ENCODE data around the gene AKR1D1.
"Not testable (repeated sequence)": the region's sequence is repeated elsewhere in the genome, so short reads cannot be mapped to it uniquely, and the experiment has no call there.

The AKR1D1 gene, protein sequence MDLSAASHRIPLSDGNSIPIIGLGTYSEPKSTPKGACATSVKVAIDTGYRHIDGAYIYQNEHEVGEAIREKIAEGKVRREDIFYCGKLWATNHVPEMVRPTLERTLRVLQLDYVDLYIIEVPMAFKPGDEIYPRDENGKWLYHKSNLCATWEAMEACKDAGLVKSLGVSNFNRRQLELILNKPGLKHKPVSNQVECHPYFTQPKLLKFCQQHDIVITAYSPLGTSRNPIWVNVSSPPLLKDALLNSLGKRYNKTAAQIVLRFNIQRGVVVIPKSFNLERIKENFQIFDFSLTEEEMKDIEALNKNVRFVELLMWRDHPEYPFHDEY

GRCh38 chr7:138076196-138076595 lies at the start of gene AKR1D1:
TSS of gene AKR1D1 (plus strand) at chr7:138076459. CDS start at chr7:138076519, 60 bp downstream.
- no peak for DNase-seq

- DNase-seq = no peak
These were observed 49.2 kb upstream of the AKR1D1 start for GRCh38 chr7:138027100-138027499.

DNA sequence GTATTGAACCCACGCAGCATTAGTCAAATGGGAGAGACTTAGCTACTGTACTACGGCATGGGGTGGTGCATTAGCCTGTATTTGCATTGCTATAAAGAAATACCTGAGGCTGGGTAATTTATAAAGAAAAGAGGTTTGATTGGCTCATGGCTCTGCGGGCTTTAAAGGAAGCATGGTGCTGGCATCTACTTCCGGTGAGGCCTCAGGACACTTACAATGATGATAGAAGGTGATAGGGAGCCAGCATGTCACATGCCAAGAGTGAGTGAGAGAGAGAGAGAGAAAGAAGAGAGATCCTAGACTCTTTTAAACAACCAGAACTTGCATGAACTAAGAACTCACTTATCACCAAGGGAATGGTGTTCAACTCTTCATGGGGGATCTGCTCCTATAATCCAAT lies 47.1 kb upstream of the AKR1D1 start:
- no peak for DNase-seq

GRCh38 chr7:138029941-138030340 lies 46.3 kb upstream of the AKR1D1 start:
- no peak for DNase-seq

- DNase-seq = no peak
These were observed 45.4 kb upstream of the AKR1D1 start for GRCh38 chr7:138030679-138031351.

- no peak for DNase-seq
These were observed 44.1 kb upstream of the AKR1D1 start for GRCh38 chr7:138032186-138032585.

DNA sequence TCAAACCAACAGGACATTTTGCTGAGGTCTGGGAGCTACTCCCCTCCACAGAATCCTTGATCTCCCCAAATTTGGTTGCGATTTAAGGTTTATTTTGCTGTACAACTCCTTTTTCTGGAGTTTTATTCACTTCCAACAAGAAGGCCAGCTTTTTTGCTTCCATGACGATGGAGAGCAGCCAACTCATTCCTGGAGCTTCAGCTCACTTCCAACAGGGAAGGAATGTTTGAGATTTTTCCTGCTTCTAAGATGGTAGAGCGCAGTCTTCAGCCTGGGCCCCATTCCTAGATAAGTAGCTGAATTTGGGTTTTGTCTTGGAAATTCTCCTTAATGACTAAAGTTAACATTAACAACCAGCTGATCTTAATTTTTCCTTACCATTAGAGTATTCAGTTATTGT lies 43.5 kb upstream of the AKR1D1 start:
- DNase-seq = no peak

GRCh38 chr7:138033241-138033640 lies 43.0 kb upstream of the AKR1D1 start:
- no peak for DNase-seq

DNA sequence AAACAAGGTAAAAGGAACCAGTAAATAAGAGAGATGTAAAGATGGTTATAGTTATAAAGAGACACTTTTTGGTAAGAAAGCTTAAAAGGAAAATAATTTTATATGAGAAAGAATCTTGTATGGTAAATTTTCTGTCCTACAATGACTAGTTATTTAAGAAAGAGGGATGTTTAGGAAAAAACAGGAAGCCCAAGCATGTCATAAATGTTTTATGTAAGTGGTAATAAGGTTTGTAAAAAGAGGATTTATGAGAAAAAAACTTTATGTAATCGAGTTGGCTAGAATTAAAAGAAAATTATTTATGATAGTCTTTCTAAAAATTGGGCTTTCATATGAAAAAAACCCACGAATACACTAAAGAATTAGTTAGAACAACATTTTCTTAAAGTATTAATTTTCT lies 40.1 kb upstream of the AKR1D1 start:
- DNase-seq = no peak

- not testable (repeated sequence) for DNase-seq
These were observed 36.2 kb upstream of the AKR1D1 start for GRCh38 chr7:138040063-138040462.

DNA sequence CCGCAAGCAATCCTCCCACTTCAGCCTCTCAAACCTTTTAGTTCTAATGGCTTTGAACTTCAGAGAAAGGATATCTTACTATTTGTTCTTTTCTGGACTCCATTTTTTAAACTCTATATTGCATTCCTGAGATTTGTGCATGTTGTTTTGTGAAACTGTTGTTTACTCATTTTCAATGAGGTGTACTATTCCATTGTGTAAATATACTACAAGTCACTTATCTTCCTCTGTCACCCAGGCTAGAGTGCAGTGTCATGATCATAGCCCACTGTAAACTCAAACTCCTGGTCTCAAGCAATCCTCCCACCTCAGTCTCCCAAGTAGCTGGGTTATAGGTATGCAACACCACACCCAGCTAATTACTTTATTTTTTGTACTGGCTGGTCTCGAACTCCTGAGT lies 31.4 kb upstream of the AKR1D1 start:
- no peak for DNase-seq

GRCh38 chr7:138047907-138048306 lies 28.4 kb upstream of the AKR1D1 start:
- DNase-seq = no peak

DNA sequence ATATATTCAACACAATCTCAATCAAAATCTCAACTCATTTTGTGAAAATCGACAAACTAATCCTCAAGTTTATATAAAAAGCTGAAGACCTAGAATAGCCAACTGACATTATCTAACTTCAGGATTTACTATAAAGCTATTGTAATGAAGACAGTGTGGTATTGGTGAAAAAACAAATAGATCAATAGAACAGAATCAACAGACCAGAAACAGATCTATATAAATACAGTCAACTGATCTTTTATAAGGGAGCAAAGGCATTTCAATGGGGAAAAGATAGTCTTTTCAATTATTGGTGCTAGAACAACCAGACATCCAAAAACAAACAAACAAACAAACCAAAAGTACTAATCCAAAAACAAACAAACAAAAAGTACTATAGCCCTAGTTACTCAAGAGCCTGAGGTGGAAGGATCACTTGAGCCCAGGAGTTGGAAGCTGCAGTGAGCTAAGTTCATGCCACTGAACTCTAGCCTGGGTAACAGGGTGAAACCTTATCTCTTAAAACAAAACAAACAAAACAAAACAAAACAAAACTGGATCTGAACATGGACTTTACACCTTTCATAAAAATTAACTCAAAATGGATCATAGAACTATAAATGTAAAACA lies 26.6 kb upstream of the AKR1D1 start:
- no peak for DNase-seq

DNA sequence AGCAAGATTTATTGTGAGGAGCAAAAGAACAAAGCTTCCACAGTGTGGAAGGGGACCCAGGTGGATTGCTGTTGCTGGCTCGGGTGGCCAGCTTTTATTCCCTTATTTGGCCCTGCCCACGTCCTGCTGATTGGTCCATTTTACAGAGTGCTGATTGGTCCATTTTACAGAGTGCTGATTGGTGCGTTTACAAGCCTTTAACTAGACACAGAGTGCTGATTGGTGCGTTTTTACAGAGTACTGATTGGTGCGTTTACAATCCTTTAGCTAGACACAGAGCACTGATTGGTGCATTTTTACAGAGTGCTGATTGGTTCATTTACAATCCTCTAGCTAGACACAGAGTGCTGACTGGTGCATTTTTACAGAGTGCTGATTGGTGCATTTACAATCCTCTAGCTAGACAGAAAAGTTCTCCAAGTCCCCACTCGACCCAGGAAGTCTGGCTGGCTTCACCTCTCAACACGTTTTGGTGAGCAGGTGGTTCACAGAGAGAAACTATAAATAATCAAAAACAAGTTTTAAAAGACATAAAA lies 24.5 kb upstream of the AKR1D1 start:
- not testable (repeated sequence) for DNase-seq

- no peak for DNase-seq
These were observed 23.6 kb upstream of the AKR1D1 start for GRCh38 chr7:138052696-138053095.

GRCh38 chr7:138055698-138056097 lies 20.6 kb upstream of the AKR1D1 start:
- DNase-seq = not testable (repeated sequence)

DNA sequence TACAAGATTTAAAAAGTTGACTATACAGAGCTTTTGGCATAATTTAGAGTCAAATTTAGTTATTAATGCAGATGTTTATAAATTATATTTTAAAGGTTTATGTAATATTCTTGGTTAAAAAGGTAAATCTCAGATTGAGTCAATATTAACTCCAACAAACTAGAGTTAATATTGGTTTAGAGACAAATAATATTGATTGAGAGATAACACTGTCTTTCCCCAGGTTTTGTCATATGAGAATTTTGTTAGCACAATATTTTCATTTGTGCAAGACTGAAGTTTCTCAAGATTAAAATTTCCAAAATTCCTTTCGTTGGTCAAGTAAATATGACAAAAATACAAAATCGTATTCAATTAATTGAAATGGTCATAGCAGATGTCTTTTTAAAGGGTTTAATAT lies 12.9 kb upstream of the AKR1D1 start:
- no peak for DNase-seq

DNA sequence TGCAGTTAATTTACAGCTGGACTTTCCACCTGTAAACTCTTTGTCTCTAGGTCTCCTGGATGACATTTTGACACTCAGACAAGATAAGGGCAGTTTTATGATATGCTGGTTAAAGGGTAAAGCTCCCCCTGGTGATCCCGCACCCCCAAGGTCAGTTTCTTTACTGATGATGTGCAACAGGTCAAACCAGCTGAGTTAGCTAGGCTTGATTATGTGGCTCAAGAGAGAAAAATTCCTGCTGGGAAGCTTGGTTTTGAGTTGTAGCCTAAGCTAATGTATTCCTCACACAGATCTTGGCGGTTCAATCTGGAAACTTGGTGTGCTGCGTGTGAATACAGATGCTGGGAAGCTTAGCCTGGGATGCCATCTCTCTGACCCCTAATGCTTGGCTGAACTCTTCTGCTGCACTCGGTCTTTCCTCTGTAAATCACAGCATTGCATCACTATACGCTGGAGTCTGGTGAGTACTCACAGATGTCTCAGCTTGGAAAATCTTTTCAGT lies 11.4 kb upstream of the AKR1D1 start:
- no peak for DNase-seq

- no peak for DNase-seq
These were observed 10.4 kb upstream of the AKR1D1 start for GRCh38 chr7:138065827-138066226.

GRCh38 chr7:138066954-138067394 lies 9.3 kb upstream of the AKR1D1 start:
- no peak for DNase-seq

GRCh38 chr7:138067774-138068173 lies 8.5 kb upstream of the AKR1D1 start:
- no peak for DNase-seq

DNA sequence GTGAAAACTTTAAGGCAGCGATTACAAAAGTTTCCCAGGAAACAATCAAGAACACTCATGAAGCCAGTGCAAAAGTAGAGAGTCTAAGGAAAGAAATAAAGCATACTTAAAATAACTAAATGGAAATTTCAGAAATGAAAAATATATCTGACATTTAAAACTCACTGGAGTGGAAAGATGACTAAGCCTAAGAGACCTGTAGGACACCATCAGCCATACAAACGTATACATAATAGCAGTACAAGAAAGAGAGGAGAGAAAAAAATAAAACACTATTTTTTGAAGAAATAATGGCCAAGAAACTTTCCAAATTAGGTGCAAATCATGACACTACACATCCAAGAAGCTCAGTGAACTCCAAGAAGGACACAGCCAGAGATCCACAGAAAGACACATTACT lies 5.4 kb upstream of the AKR1D1 start:
- DNase-seq = no peak

- no peak for DNase-seq
These were observed 3.5 kb upstream of the AKR1D1 start for GRCh38 chr7:138072726-138073125.

DNA sequence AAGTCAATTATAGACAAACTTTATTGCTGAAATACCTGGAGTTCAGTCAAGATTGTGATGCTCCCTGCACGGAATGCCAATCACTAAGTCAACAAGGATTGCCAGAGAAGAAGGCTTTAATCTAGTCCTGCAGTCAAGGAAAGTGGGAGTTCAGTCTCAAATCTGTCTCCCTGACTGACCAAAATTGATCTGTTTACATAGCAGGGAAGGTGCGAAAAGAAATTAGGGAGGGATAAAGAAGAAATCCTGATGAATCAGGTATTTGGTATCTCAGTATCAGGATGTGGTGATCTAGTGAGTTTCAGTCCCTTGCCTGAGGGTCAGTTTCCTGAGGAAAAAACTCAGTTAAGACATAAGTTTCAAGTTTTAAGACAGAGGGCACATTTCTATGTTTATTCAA lies 2.1 kb upstream of the AKR1D1 start:
- DNase-seq = no peak
